AG10803 (cell line): ENCODE results near the gene BRF1.
"Not testable (repeated sequence)": the region's sequence is repeated elsewhere in the genome, so short reads cannot be mapped to it uniquely, and the experiment has no call there.

Experiments used
- DNase-seq: peaks from one replicate; pipeline ENCODE4 v3.0.0; 2010; ENCODE audit warnings: low read depth
- H3K4me3 ChIP-seq: 2 replicates; pipeline ENCODE4 v1.5.1; 2011; ENCODE audit warnings: mild to moderate bottlenecking, low read length, control low read depth
- TF ChIP-seq, protein P1 (sequence below): conservative IDR thresholded peaks from 2 replicates; pipeline ENCODE4 v1.5.1; 2011; ENCODE audit warnings: mild to moderate bottlenecking, low read length, control low read depth, inconsistent platforms

Gene BRF1

DNA sequence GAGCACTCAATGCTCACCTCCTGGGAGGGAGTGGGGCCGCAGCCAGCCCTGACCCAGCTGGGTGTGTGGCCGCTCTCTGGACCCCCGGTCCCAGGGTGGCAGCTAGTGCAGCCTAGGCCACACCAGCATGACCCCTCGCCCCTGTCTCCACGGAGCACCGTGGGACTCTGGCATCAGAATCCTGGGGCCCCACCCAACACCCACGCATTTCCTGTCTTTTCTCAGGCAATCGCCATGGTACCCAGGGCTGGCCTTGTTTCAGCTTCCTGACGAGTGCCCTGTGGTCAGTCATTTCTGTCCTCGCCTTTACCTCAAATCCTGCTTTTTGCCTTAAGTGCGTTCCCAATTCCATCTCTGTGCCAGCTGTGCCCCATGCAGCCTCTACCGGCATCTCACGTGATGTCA, 29.7 kb upstream of the BRF1 start:
- TF ChIP-seq, protein P1, sequence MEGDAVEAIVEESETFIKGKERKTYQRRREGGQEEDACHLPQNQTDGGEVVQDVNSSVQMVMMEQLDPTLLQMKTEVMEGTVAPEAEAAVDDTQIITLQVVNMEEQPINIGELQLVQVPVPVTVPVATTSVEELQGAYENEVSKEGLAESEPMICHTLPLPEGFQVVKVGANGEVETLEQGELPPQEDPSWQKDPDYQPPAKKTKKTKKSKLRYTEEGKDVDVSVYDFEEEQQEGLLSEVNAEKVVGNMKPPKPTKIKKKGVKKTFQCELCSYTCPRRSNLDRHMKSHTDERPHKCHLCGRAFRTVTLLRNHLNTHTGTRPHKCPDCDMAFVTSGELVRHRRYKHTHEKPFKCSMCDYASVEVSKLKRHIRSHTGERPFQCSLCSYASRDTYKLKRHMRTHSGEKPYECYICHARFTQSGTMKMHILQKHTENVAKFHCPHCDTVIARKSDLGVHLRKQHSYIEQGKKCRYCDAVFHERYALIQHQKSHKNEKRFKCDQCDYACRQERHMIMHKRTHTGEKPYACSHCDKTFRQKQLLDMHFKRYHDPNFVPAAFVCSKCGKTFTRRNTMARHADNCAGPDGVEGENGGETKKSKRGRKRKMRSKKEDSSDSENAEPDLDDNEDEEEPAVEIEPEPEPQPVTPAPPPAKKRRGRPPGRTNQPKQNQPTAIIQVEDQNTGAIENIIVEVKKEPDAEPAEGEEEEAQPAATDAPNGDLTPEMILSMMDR: no peak
- peak; percentile 78 for DNase-seq

DNA sequence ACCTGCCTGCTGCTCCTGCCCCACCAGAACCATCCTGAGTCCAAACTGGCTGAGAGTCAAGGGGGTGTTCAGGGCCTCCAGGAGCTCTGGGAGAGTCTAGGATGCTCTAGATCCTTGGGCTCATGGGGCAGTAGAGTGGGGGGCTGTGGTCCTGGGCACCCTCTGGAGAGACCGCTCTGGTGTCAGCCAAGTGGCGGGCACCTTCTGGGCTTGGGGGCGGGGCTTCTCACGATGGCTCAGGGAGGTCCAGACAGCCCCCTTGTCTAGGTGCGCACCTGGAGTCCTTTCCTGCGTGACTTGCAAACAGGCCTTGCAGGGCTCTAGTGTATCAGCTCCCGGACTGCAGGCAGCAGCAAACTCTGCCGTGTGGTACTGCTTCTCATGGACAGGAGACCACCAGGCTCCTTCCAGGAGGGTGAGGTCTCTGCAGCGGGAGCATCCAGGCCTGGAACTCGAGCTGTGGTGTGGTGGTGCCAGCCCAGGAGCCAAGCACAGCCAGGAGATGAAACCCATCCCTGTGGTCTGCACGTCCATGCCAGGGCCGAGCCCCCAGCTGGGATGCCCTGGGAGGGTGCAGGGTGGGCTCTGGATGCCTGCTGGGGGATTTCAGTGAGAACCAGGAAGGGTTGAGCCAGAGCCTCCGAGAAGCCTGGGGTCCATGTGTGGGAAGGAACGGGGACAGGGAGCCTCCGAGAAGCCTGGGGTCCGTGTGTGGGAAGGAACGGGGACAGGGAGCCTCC, 28.8 kb upstream of the BRF1 start:
- DNase-seq: no peak
- TF ChIP-seq, protein P1: no peak

More for the DNA sequence above, 29.7 kb upstream of the BRF1 start:
- no peak overlapping the region for H3K4me3 ChIP-seq

DNA sequence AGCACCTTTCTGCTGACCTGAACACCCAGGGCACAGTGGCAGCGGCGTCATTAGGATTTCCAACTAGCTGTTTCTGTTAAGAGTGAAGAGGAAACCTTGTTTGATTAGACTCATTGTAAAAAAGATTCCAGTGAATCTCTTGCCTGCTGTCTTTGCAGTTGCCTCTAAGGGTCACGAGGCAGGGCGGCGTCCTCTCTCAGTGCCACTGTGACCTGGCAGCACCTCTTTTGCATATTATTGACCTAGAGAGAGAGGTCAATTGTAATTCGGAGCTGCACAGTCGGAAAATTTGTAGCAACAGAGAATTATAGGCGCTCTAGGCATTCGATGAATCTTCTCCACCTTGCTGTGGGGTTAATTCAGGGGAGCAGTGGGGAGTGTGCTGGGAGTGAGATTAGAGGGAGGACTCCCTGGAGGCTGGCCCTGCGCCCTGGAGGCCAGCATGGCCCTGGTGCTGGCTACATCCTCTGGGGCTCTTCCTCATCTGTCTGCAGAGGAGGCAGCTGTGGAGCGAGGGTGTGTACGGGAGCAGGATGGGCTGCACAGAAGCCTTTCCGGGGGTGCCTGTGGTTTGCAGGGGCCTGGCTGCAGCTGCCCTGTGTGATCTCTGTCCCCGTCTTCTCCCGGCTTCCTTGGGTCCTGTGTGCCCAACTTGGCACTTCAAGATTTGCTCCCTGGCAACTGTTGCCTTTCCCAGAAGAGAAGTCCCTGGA, 28.0 kb upstream of the BRF1 start:
- H3K4me3 ChIP-seq: no peak overlapping the region
- no peak for DNase-seq
- TF ChIP-seq, protein P1: no peak

More for the DNA sequence above, 28.8 kb upstream of the BRF1 start:
- no peak overlapping the region for H3K4me3 ChIP-seq

DNA sequence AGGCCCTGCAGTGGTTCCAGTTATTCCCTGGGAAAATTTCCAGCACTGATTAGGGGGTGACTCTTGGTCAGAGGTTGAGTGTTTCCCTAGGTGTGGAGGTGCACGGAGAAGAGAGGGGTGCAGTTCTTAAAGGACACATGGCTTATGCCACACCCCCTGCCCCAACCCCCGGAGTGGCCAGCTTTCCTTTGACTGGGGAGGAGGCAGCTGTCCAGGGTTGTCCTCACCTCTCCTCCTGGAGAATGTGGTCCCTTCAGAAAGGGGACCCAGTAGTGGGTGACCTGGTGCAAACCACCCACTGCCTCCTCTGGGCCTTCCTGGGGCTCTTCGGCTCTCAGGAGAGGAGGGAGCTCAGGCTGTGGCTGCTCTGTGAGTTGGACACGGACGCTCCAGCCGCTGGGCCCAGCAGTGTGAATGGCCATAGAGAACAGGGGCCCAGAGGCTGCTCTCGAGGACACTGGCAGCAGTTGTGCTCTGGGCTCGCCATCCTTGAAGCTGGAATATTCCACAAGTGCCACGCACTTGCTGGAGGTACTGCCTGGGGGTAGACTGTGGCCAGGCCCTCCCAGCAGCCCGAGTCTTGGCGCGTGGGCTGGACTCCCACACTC, 27.4 kb upstream of the BRF1 start:
- TF ChIP-seq, protein P1: no peak
- DNase-seq: no peak
- no peak overlapping the region for H3K4me3 ChIP-seq

DNA sequence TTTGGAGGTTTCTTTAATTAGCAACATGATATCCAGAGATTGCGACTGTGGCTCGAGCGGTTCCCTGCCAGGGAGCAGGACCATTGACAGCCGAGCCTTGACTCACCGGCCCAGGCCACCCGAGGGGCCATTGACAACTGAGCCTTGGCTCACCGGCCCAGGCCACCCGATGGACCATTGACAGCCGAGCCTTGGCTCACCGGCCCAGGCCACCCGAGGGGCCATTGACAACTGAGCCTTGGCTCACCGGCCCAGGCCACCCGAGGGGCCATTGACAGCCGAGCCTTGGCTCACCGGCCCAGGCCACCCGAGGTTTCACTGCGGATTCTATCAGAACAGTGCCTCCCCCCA, 26.9 kb upstream of the BRF1 start:
- not testable (repeated sequence) for DNase-seq, H3K4me3 ChIP-seq

DNA sequence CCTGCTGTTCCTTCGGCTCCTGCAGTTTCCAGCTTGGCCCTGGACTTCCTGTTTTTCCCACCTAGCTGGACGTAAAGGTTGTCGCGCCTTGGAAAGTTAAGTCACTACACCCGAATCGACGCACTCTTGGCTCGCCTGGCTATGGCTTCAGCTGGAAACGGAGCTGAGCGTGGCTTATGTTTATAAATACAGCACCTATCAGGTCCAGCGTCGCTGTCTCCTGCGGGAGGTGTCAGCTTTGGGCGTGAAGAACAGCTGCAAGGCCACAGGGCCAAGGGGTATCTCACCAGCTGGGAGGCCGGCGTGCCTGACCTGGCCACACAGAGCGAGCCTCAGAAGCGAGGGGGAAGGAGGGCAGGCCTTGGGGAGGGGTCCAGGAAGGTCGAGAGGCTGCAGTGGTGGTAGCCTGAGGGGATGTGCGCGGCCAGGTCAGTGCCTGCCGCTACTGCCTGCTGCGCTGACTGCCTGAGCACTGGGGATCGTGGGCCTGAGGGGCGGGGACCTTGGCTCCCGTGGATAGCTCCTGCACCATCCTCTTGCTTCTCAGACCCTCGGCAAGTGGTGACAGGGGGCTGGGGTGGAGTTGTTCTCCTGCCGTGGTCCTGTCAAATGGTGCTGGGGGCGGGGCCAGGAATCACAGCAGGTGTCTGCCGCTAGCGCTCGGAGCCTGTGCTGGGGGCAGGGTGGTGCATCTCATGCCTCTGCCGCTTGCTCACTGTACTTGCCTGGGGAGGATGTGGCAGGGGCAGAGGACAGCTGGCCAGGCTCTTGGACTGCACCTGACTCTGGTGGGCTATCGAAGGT, 26.3 kb upstream of the BRF1 start:
- no peak overlapping the region for H3K4me3 ChIP-seq
- DNase-seq: no peak
- TF ChIP-seq, protein P1: no peak

DNA sequence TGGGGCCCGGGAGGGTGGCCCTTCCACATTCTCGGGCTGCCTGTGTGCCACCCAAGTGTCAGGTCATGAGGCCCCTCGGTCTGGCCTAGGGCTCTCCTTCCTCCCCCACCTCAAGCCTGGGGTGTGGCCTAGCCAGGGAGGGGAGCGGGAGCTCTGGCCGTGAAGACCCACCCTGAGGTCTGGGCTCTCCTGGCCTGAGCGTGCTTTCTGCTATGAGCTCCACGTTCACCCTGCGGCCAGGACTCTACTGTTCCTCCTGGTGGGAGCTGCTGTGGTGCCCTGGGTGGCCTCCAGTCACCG, 25.7 kb upstream of the BRF1 start:
- H3K4me3 ChIP-seq: no peak overlapping the region
- TF ChIP-seq, protein P1: no peak
- no peak for DNase-seq
